GM12878 (cell line): ENCODE measurements around the gene SNAPC2. TPM values are rescaled to one million over a fixed set of nuclear protein-coding genes. Genes with fewer than 3 reads are reported as not detected.

ENCODE experiments used
- ATAC-seq: fragments of 200-7000 bp; cut with Tn5 transposase; 3 replicates; pipeline ENCODE4 v1.9.1; 2020; ENCODE audit warnings: mild to moderate bottlenecking, moderate library complexity
- BruUV-seq: library from RNA; stranded (reverse); fragments of 400-500 nt; replicated peaks from 2 replicates; lab custom pipeline; 2021; lab: Mats Ljungman, UMichigan
- CTCF ChIA-PET: fragments of 300-600 bp; sonication (Branson Sonifier 250); formaldehyde crosslinking; extraction: SDS; loops from one replicate; lab custom pipeline; 2021; ENCODE audit warnings: inconsistent platforms; lab: Yijun Ruan, JAX
- POLR2A ChIA-PET: fragments of 350-600 bp; formaldehyde crosslinking; extraction: SDS; loops from one replicate; lab custom pipeline; 2021; ENCODE audit warnings: inconsistent platforms; lab: Charles Lee
- RAD21 ChIA-PET: fragments of 300-600 bp; sonication (Branson Sonifier 250); formaldehyde crosslinking; loops from one replicate; lab custom pipeline; 2023; ENCODE audit warnings: antibody characterized with exemption; ENCODE audit not compliant: unreplicated experiment; lab: Charles Lee
- SMC1A ChIA-PET: fragments of 300-600 bp; sonication (Branson Sonifier 250); formaldehyde crosslinking; loops from one replicate; lab custom pipeline; 2023; ENCODE audit not compliant: unreplicated experiment, uncharacterized antibody; lab: Charles Lee
- DNase-seq: peaks from one replicate; pipeline ENCODE4 v3.0.0-alpha.2; 2011; ENCODE audit warnings: low read depth, low spot score
- FAIRE-seq: peaks from 3 replicates; lab custom pipeline; 2011; peaks lifted over from hg19 to GRCh38; lab: Jason Lieb, UNC
- H2AFZ ChIP-seq: 2 replicates; pipeline ENCODE4 v1.6.0; 2011; ENCODE audit warnings: low read depth, low read length, control low read depth; ENCODE audit not compliant: control insufficient read depth
- H3K27ac ChIP-seq: 2 replicates; pipeline ENCODE4 v1.5.1; 2011; ENCODE audit warnings: control low read depth; ENCODE audit not compliant: control insufficient read depth, insufficient read depth
- H3K27me3 ChIP-seq, 2 experiments: replicated peaks in 1 of 2; 2 replicates each; pipeline versions ENCODE4 v1.6.0 to v1.6.1; 2011; ENCODE audit warnings: low read length in 1 of 2; ENCODE audit not compliant: control insufficient read depth in 2 of 2, insufficient read depth in 2 of 2
- H3K36me3 ChIP-seq, 2 experiments: 2 replicates each; pipeline ENCODE4 v1.5.1; 2011; ENCODE audit warnings: low read length in 1 of 2; ENCODE audit not compliant: control insufficient read depth in 2 of 2, insufficient read depth in 2 of 2
- H3K4me1 ChIP-seq: 2 replicates; pipeline ENCODE4 v1.6.1; 2011; ENCODE audit warnings: mild to moderate bottlenecking, low read length, moderate library complexity, mixed read lengths; ENCODE audit not compliant: control insufficient read depth, insufficient read depth
- H3K4me2 ChIP-seq: 2 replicates; pipeline ENCODE4 v1.6.0; 2011; ENCODE audit warnings: control low read depth; ENCODE audit not compliant: control insufficient read depth, insufficient read depth
- H3K4me3 ChIP-seq: fragments of 200-600 bp; sonication (generic); 2 replicates; pipeline ENCODE4 v1.5.1; 2016
- H3K79me2 ChIP-seq: 2 replicates; pipeline ENCODE4 v1.6.0; 2011; ENCODE audit warnings: low read length; ENCODE audit not compliant: control insufficient read depth, insufficient read depth
- H3K9ac ChIP-seq: 2 replicates; pipeline ENCODE4 v1.8.0; 2011; ENCODE audit warnings: low read length, control low read depth, mixed read lengths; ENCODE audit not compliant: control insufficient read depth, insufficient read depth
- H3K9me3 ChIP-seq: replicated peaks from 3 replicates; pipeline ENCODE4 v1.5.1; 2011; ENCODE audit warnings: mild to moderate bottlenecking, low read length; ENCODE audit not compliant: control insufficient read depth, insufficient read depth
- H4K20me1 ChIP-seq: 2 replicates; pipeline ENCODE4 v1.6.0; 2011; ENCODE audit not compliant: control insufficient read depth, insufficient read depth
- ATF7 ChIP-seq: fragments of 450-650 bp; IDR thresholded peaks from 2 replicates; pipeline ENCODE4 v1.6.1; 2016; ENCODE audit warnings: low read depth, mild to moderate bottlenecking
- BCL11A ChIP-seq: IDR thresholded peaks from 2 replicates; pipeline ENCODE4 v1.6.1; 2011; ENCODE audit warnings: low read depth, low read length
- BMI1 ChIP-seq: fragments of 450-650 bp; IDR thresholded peaks from 2 replicates; pipeline ENCODE4 v1.6.1; 2016; ENCODE audit warnings: mild to moderate bottlenecking, moderate library complexity, borderline replicate concordance
- CTCF ChIP-seq, 3 experiments: IDR thresholded peaks in 2 of 3; conservative IDR thresholded peaks in 1 of 3; 2 replicates each; pipeline ENCODE4 v1.5.1; 2011; ENCODE audit warnings: low read depth in 3 of 3, low read length in 3 of 3, mild to moderate bottlenecking in 3 of 3, control low read depth in 2 of 3, moderate library complexity in 2 of 3, inconsistent platforms in 1 of 3, mixed read lengths in 1 of 3; ENCODE audit not compliant: control insufficient read depth in 2 of 3, insufficient read depth in 1 of 3; ENCODE audit errors: extremely low read depth in 1 of 3
- ETV6 ChIP-seq, 2 experiments: fragments of 450-650 bp in 1 of 2; IDR thresholded peaks in 1 of 2; conservative IDR thresholded peaks in 1 of 2; 2 replicates each; pipeline ENCODE4 v1.6.1; 2014; ENCODE audit warnings: antibody characterized with exemption in 1 of 2, borderline replicate concordance in 1 of 2, low read depth in 1 of 2, mild to moderate bottlenecking in 1 of 2, moderate library complexity in 1 of 2
- JUNB ChIP-seq: IDR thresholded peaks from 2 replicates; pipeline ENCODE4 v1.6.1; 2016; ENCODE audit warnings: antibody characterized with exemption, mild to moderate bottlenecking
- JUND ChIP-seq: IDR thresholded peaks from 2 replicates; pipeline ENCODE4 v1.6.1; 2012; ENCODE audit warnings: low read depth, mild to moderate bottlenecking, low read length, improper control_type of control experiment, moderate library complexity
- POLR2AphosphoS2 ChIP-seq: IDR thresholded peaks from 2 replicates; pipeline ENCODE4 v1.6.1; 2011; ENCODE audit warnings: low read depth, mild to moderate bottlenecking, low read length, improper control_type of control experiment, moderate library complexity
- RAD51 ChIP-seq: fragments of 450-650 bp; IDR thresholded peaks from 2 replicates; pipeline ENCODE4 v1.6.1; 2016; ENCODE audit warnings: moderate library complexity, mild to moderate bottlenecking, inconsistent platforms
- SMC3 ChIP-seq: IDR thresholded peaks from 2 replicates; pipeline ENCODE4 v1.6.1; 2011; ENCODE audit warnings: low read length, improper control_type of control experiment, borderline replicate concordance
- STAT3 ChIP-seq: IDR thresholded peaks from 2 replicates; pipeline ENCODE4 v1.6.1; 2011; ENCODE audit warnings: low read depth, low read length, improper control_type of control experiment
- YBX1 ChIP-seq: fragments of 450-650 bp; IDR thresholded peaks from 2 replicates; pipeline ENCODE4 v1.6.1; 2016; ENCODE audit warnings: antibody characterized with exemption
- ZNF24 ChIP-seq: fragments of 450-650 bp; IDR thresholded peaks from 2 replicates; pipeline ENCODE4 v1.6.1; 2017; ENCODE audit warnings: antibody characterized with exemption, mild to moderate bottlenecking
- WGBS: methylation state at CpG from one replicate; pipeline ENCODE4 v1.1.6; 2016; ENCODE audit warnings: low lambda C conversion rate; ENCODE audit not compliant: insufficient replicate concordance, insufficient coverage; ENCODE audit errors: missing lambda C conversion rate; 5-methylcytosine and 5-hydroxymethylcytosine counted together
- in situ Hi-C: fragments of 300-500 bp; cut with MboI; formaldehyde crosslinking; loops from 9 replicates; pipeline ENCODE4 v1.14.3; 2018; ENCODE audit warnings: mixed read lengths
- intact Hi-C: fragments of 100-400 bp; cut with micrococcal nuclease; formaldehyde crosslinking; loops from one replicate; pipeline ENCODE4 v1.14.2; 2022; ENCODE audit not compliant: unreplicated experiment
- polyA plus RNA-seq, 11 experiments: library from polyadenylated mRNA; depleted of rRNA in 4 of 11; unstranded in 6 of 11; stranded (reverse) in 5 of 11; fragments of >200 nt; fragmentation: Nextera tagmentation in 4 of 11; fragmentation: Illumina TruSeq in 1 of 11; extraction: Ambion mirVana in 4 of 11; extraction: Trizol in 1 of 11; gene quantifications; 1 replicate in 1 of 11; 2 replicates in 10 of 11; pipeline versions ENCODE4 v1.2.1 to v1.2.3, GENCODE V29; 2011 to 2016; ENCODE audit warnings: inconsistent platforms in 2 of 11, missing spikeins in 2 of 11, low read depth in 1 of 11
- total RNA-seq, 4 experiments: library from RNA; depleted of rRNA in 3 of 4; stranded (reverse); fragments of >200 nt in 3 of 4; fragmentation: Illumina TruSeq in 1 of 4; extraction: Trizol in 1 of 4; gene quantifications; 2 replicates each; pipeline versions ENCODE4 v1.2.1 to v1.2.3, GENCODE V29; 2013 to 2021
- TF ChIP-seq, protein P1 (sequence below): IDR thresholded peaks from 2 replicates; pipeline ENCODE4 v1.6.1; 2011; ENCODE audit warnings: borderline replicate concordance, low read depth, mild to moderate bottlenecking, moderate library complexity, mixed read lengths, low read length; ENCODE audit not compliant: insufficient read depth; ENCODE audit errors: extremely low read length
- TF ChIP-seq, protein P2 (sequence below): IDR thresholded peaks from 2 replicates; pipeline ENCODE4 v1.6.1; 2012; ENCODE audit warnings: low read depth, low read length, improper control_type of control experiment

The SNAPC2 gene
- total and polyA plus RNA-seq, 10 of the 15 experiments (the other 5 are each of a cell fraction or from before 2014, with no cell fraction given): 0.19 to 20.8 (median 12.6) TPM

- DNase-seq (no peak), ATAC-seq (no peak), FAIRE-seq (no peak)
- intact Hi-C loops (no loop called here), in situ Hi-C loops (no loop called here)
- ChIA-PET RAD21 (no interaction called here), POLR2A (no interaction called here), CTCF (interaction anchor here (1.2 kb wide), 1 partner anchor 10 kb away, joined by 7 read pairs; the partner anchor contains the start of gene TIMM44), SMC1A (no interaction called here)
- Histone ChIP-seq H3K4me1 (no peaks in the 10 kb centered on the region), H2AFZ (no peak overlapping the region), H3K9ac (no peak overlapping the region), H4K20me1 (no peaks in the 10 kb centered on the region), H3K4me2 (no peak overlapping the region), H3K27me3 (no peaks in the 10 kb centered on the region), H3K9me3 (no peaks in the 10 kb centered on the region), H3K4me3 (no peak overlapping the region), H3K27ac (no peak overlapping the region), H3K36me3 (peaks cover 0 to 2% of the 10 kb centered on the region in 2 experiments; a peak in 2 of 4 replicates), H3K79me2 (no peaks in the 10 kb centered on the region)
- WGBS: 79% methylated on average over 7 of the region's 7 CpGs
- BruUV-seq: no TSS peak
- TF ChIP-seq CTCF (IDR thresholded peaks at IDR 0.05 in 2 of 3, conservative IDR thresholded peaks at IDR 0.05 in 1 of 3; ENCODE audit: control insufficient read depth in 2 of 3, extremely low read depth in 1 of 3, insufficient read depth in 1 of 3, low read depth in 3 of 3, low read length in 3 of 3) (no peak), POLR2AphosphoS2 (no peak), BMI1 (no peak), RAD51 (no peak), STAT3 (no peak), ZNF24 (no peak), YBX1 (no peak), SMC3 (no peak), JUND (no peak), BCL11A (no peak), ATF7 (no peak), JUNB (no peak), ETV6 (conservative IDR thresholded peaks at IDR 0.05 in 1 of 2, IDR thresholded peaks at IDR 0.05 in 1 of 2; ENCODE audit: borderline replicate concordance in 1 of 2, low read depth in 1 of 2) (no peak)
- TF ChIP-seq, protein P1, sequence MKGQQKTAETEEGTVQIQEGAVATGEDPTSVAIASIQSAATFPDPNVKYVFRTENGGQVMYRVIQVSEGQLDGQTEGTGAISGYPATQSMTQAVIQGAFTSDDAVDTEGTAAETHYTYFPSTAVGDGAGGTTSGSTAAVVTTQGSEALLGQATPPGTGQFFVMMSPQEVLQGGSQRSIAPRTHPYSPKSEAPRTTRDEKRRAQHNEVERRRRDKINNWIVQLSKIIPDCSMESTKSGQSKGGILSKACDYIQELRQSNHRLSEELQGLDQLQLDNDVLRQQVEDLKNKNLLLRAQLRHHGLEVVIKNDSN: no peak
- TF ChIP-seq, protein P2, sequence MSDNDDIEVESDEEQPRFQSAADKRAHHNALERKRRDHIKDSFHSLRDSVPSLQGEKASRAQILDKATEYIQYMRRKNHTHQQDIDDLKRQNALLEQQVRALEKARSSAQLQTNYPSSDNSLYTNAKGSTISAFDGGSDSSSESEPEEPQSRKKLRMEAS: no peak
These were observed 33.4 kb downstream of the SNAPC2 start for GRCh38 chr19:7953576-7953975.
